ENCODE data around the gene PHKB.

Gene PHKB

GRCh38 chr16:47622451-47623176 is 161.5 kb downstream of the PHKB start:
- FAIRE-seq, result peak; percentile 67
- TF ChIP-seq POLR2AphosphoS5 (IDR thresholded peaks at IDR 0.05; ENCODE audit: low read depth, low read length) (no peak), TAF1 (IDR thresholded peaks at IDR 0.05; ENCODE audit: borderline replicate concordance, low read depth, low read length) (no peak), POLR2A (IDR thresholded peaks at IDR 0.05; ENCODE audit: low read depth, low read length) (no peak)
- no peak for DNase-seq (ENCODE audit: insufficient read length)

GRCh38 chr16:47624563-47624962 is 163.4 kb downstream of the PHKB start:
- no peak for DNase-seq (ENCODE audit: insufficient read length)
- FAIRE-seq, result no peak
- no peak for TF ChIP-seq POLR2A (IDR thresholded peaks at IDR 0.05; ENCODE audit: low read depth, low read length)
- TF ChIP-seq POLR2AphosphoS5 (IDR thresholded peaks at IDR 0.05; ENCODE audit: low read depth, low read length), result no peak
- no peak for TF ChIP-seq TAF1 (IDR thresholded peaks at IDR 0.05; ENCODE audit: borderline replicate concordance, low read depth, low read length)

GRCh38 chr16:47625115-47625567 is 164.0 kb downstream of the PHKB start:
- no peak for TF ChIP-seq POLR2A (IDR thresholded peaks at IDR 0.05; ENCODE audit: low read depth, low read length)
- TF ChIP-seq POLR2AphosphoS5 (IDR thresholded peaks at IDR 0.05; ENCODE audit: low read depth, low read length), result no peak
- TF ChIP-seq TAF1 (IDR thresholded peaks at IDR 0.05; ENCODE audit: borderline replicate concordance, low read depth, low read length), result no peak
- FAIRE-seq (no peak), DNase-seq (ENCODE audit: insufficient read length) (no peak)

GRCh38 chr16:47626246-47626645 is 165.1 kb downstream of the PHKB start:
- FAIRE-seq (no peak), DNase-seq (ENCODE audit: insufficient read length) (no peak)
- TF ChIP-seq POLR2A (IDR thresholded peaks at IDR 0.05; ENCODE audit: low read depth, low read length) (no peak), POLR2AphosphoS5 (IDR thresholded peaks at IDR 0.05; ENCODE audit: low read depth, low read length) (no peak), TAF1 (IDR thresholded peaks at IDR 0.05; ENCODE audit: borderline replicate concordance, low read depth, low read length) (no peak)

- FAIRE-seq (no peak), DNase-seq (ENCODE audit: insufficient read length) (no peak)
- no peak for TF ChIP-seq POLR2AphosphoS5 (IDR thresholded peaks at IDR 0.05; ENCODE audit: low read depth, low read length)
- no peak for TF ChIP-seq TAF1 (IDR thresholded peaks at IDR 0.05; ENCODE audit: borderline replicate concordance, low read depth, low read length)
- TF ChIP-seq POLR2A (IDR thresholded peaks at IDR 0.05; ENCODE audit: low read depth, low read length), result no peak
These were observed 166.0 kb downstream of the PHKB start for GRCh38 chr16:47627085-47627639.

- DNase-seq (ENCODE audit: insufficient read length), result no peak
- no peak for FAIRE-seq
- no peak for TF ChIP-seq TAF1 (IDR thresholded peaks at IDR 0.05; ENCODE audit: borderline replicate concordance, low read depth, low read length)
- no peak for TF ChIP-seq POLR2A (IDR thresholded peaks at IDR 0.05; ENCODE audit: low read depth, low read length)
- no peak for TF ChIP-seq POLR2AphosphoS5 (IDR thresholded peaks at IDR 0.05; ENCODE audit: low read depth, low read length)
These were observed 166.6 kb downstream of the PHKB start for GRCh38 chr16:47627721-47628120.

GRCh38 chr16:47631131-47631530 is 170.0 kb downstream of the PHKB start:
- DNase-seq (ENCODE audit: insufficient read length), result no peak
- no peak for FAIRE-seq
- TF ChIP-seq TAF1 (IDR thresholded peaks at IDR 0.05; ENCODE audit: borderline replicate concordance, low read depth, low read length) (no peak), POLR2AphosphoS5 (IDR thresholded peaks at IDR 0.05; ENCODE audit: low read depth, low read length) (no peak), POLR2A (IDR thresholded peaks at IDR 0.05; ENCODE audit: low read depth, low read length) (no peak)

- no peak for DNase-seq (ENCODE audit: insufficient read length)
- no peak for FAIRE-seq
- TF ChIP-seq POLR2AphosphoS5 (IDR thresholded peaks at IDR 0.05; ENCODE audit: low read depth, low read length) (no peak), TAF1 (IDR thresholded peaks at IDR 0.05; ENCODE audit: borderline replicate concordance, low read depth, low read length) (no peak), POLR2A (IDR thresholded peaks at IDR 0.05; ENCODE audit: low read depth, low read length) (no peak)
These were observed 173.0 kb downstream of the PHKB start for GRCh38 chr16:47634126-47634525.

- TF ChIP-seq POLR2A (IDR thresholded peaks at IDR 0.05; ENCODE audit: low read depth, low read length) (no peak), TAF1 (IDR thresholded peaks at IDR 0.05; ENCODE audit: borderline replicate concordance, low read depth, low read length) (no peak), POLR2AphosphoS5 (IDR thresholded peaks at IDR 0.05; ENCODE audit: low read depth, low read length) (no peak)
- FAIRE-seq (no peak), DNase-seq (ENCODE audit: insufficient read length) (no peak)
These were observed 173.6 kb downstream of the PHKB start for GRCh38 chr16:47634727-47635126.

- DNase-seq (ENCODE audit: insufficient read length) (no peak), FAIRE-seq (no peak)
- TF ChIP-seq POLR2AphosphoS5 (IDR thresholded peaks at IDR 0.05; ENCODE audit: low read depth, low read length), result no peak
- no peak for TF ChIP-seq TAF1 (IDR thresholded peaks at IDR 0.05; ENCODE audit: borderline replicate concordance, low read depth, low read length)
- no peak for TF ChIP-seq POLR2A (IDR thresholded peaks at IDR 0.05; ENCODE audit: low read depth, low read length)
These were observed 175.5 kb downstream of the PHKB start for GRCh38 chr16:47636501-47637099.

GRCh38 chr16:47638175-47638574 is 177.0 kb downstream of the PHKB start:
- FAIRE-seq, result no peak
- DNase-seq (ENCODE audit: insufficient read length), result no peak
- no peak for TF ChIP-seq POLR2A (IDR thresholded peaks at IDR 0.05; ENCODE audit: low read depth, low read length)
- TF ChIP-seq TAF1 (IDR thresholded peaks at IDR 0.05; ENCODE audit: borderline replicate concordance, low read depth, low read length), result no peak
- no peak for TF ChIP-seq POLR2AphosphoS5 (IDR thresholded peaks at IDR 0.05; ENCODE audit: low read depth, low read length)

- no peak for TF ChIP-seq POLR2A (IDR thresholded peaks at IDR 0.05; ENCODE audit: low read depth, low read length)
- no peak for TF ChIP-seq TAF1 (IDR thresholded peaks at IDR 0.05; ENCODE audit: borderline replicate concordance, low read depth, low read length)
- TF ChIP-seq POLR2AphosphoS5 (IDR thresholded peaks at IDR 0.05; ENCODE audit: low read depth, low read length), result no peak
- DNase-seq (ENCODE audit: insufficient read length) (no peak), FAIRE-seq (no peak)
These were observed 179.5 kb downstream of the PHKB start for GRCh38 chr16:47640661-47641060.

Measured in GM12892 (cell line).